NCI-H2227 (cell line): Measurements from ENCODE around the gene SFTPA2.
"Not testable (repeated sequence)": the region's sequence is repeated elsewhere in the genome, so short reads cannot be mapped to it uniquely, and the experiment has no call there.

Experiments
- DNase-seq: peaks from one replicate; lab custom pipeline; 2025; ENCODE audit not compliant: unreplicated experiment; lab: John Stamatoyannopoulos, UW

Gene SFTPA2

DNA sequence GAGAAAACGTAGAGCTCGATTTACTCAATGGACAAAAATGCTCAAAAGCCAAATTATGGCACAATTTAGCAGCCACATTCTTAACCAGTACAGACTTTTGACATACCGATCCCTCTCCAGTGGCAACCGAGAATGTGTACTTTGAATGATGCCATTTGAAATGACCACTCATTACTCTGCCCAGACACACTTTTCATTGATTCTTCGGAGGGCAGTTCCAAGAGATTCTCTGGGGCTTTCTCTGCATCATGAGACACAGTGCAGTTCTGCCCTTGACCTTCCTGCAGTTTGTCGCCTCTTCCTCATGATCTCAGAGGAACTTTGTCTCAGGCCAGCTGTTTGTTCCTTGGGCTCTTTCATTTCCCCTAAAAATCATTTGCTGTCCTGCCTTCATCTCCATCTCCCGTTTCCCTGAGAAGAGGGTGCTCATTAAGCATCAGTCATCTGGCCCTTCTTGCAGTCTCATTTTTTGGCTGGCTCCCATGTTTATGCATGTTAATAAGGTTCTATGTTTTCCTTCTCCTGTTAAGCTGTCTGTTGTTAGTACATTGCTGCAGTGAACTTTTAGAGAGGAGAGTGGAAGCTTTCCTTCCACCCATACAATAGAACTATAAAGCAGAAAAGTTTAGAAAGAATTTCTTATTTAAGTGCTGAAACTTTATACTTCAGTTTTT is 43.5 kb downstream of the SFTPA2 start:
- DNase-seq, result not testable (repeated sequence)

DNA sequence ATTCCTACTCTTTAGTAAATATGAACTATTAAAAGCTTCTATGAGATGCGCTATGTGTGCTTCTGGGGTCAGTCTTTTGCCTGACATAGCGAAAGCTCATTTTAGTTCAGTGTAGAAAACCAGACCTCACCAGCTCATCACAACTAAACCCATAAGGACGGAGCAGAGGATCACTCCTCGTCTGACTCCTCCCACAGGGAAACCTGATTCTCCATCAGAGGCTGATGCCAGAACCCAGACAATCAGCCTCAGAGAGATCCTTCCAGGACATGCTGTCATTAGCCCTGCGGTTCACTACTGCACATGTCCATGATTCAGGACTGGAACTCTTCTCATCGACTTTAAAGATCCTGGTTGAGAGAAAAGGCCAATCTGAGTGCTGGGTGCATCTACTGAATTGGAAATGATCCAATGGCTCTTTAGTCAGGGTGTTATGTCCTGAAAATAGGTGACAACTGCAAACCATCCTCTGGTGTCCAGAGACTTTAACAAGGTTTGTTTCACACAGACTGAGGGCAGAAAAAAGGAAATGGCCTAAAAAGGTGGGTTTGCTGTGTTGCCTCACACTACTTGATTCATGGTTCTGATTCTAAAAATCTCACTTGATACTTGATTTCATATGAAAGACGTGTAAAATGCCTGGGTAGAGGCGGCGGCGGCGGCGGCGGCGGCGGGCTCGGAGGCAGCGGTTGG is 48.2 kb downstream of the SFTPA2 start, which contains the start of gene EIF5AL1:
Gene EIF5AL1, plus strand, starts transcription at position 643 of the 693 bp plus-strand sequence. CDS start 117 bp downstream, outside the sequence.
- not testable (repeated sequence) for DNase-seq

DNA sequence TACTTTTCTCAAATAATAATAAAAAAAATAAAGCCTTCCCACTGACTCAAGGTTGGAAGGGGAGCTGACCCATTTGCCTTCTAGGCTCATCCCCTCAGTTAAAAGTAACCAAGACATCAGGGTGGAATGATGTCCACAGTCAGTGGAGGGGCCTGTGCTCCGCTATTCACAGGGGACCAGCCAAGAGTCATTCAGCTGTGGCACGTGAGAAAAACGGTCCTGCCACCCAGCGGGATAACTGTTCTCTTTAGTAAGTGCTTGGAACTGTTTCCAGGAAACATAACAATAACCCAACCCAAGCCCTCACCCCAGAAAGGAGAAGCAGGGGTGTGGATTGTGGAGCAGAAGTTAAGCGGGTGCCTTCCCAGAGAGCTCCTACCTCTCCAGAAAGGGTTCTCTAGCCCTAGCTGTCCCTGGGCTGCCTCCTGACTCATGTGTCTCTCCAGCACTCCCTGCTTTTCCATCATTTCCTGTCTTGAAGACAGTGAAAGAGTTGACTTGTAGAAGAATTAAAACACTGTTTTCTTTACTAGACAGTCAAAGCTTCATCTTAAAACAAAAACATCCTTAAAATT is 50.2 kb downstream of the SFTPA2 start:
- DNase-seq, result not testable (repeated sequence)

DNA sequence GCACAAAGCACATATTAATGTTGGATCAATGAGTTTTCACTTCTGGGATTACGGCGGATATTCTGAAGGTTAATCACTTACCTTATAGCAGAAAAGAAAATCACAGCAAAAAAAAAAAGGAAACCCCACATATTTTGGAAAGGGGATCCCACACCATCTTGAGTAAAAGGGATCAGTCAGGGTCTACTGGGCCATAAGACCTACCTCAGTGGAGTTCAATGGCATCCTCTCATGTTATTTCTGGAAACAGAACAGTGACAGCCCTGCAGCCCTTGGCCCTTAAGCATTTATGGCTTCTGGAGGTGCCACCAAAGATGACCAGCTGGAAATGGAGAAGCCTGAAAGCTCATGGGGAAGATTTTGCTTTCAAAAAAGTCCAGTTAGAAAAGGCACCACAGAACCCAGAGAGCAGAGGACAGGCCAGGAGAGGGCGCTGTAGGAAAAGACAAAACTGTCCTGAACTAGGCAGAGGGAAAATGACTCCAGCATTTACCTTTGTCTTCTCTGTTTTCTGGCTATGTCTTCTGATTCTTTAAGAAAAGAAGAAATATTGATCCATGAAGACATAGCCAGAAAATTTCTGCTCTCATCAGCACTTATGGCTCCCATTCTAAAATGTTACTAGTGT is 50.8 kb downstream of the SFTPA2 start:
- DNase-seq, result not testable (repeated sequence)

DNA sequence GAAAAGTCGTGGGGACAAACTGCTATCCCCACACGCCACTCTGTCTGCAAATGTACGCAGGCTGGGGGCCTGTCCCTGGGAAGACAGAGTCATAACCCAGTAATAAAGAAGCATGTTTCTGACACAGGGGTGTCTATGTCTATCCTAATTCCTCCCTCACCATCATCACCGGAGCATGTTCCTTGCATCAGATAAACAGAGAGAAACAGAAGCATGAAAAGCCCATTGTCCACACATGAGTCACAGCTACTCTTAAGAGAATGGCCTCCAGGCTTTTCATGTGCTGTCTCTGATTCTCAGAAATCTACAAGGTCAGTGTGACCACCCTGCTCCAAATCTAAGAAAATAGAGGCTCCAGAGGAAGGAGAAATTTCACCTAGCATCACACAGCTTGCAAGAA is 52.0 kb downstream of the SFTPA2 start:
- not testable (repeated sequence) for DNase-seq

DNA sequence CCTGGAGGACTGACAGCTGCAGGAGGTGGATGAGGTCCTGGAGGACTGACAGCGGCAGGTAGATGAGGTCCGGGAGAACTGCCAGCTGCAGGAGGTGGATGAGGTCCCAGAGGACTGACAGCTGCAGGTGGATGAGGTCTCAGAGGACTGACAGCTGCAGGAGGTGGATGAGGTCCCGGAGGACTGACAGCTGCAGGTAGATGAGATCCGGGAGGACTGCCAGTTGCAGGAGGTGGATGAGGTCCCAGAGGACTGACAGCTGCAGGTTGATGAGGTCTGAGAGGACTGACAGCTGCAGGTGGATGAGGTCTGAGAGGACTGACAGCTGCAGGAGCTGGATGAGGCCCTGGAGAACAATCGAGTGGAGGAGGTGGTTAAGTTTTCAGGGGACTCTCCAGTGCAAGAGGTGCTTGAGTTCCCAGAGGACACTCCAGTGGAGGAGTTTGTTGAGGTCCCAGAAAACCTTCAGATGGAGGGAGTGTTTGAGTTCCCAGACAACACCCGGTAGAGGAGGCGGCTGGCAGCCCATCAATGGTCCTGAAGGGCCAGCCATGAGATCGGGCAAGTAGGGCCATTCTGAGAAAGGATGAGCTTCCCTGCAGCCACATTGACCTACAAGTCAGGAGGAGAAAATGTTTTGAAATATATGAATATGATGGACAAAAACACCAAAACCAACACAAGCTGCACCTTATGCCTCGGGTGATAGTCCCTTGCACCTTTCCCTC is 52.6 kb downstream of the SFTPA2 start:
- DNase-seq, result no peak
